GM12878 (cell line): ENCODE measurements around the gene KMO. TPM values are rescaled to one million over a fixed set of nuclear protein-coding genes. Genes with fewer than 3 reads are reported as not detected.

ENCODE experiments used
- ATAC-seq: fragments of 200-7000 bp; cut with Tn5 transposase; 3 replicates; pipeline ENCODE4 v1.9.1; 2020; ENCODE audit warnings: mild to moderate bottlenecking, moderate library complexity
- BruUV-seq: library from RNA; stranded (reverse); fragments of 400-500 nt; replicated peaks from 2 replicates; lab custom pipeline; 2021; lab: Mats Ljungman, UMichigan
- CTCF ChIA-PET: fragments of 300-600 bp; sonication (Branson Sonifier 250); formaldehyde crosslinking; extraction: SDS; loops from one replicate; lab custom pipeline; 2021; ENCODE audit warnings: inconsistent platforms; lab: Yijun Ruan, JAX
- POLR2A ChIA-PET: fragments of 350-600 bp; formaldehyde crosslinking; extraction: SDS; loops from one replicate; lab custom pipeline; 2021; ENCODE audit warnings: inconsistent platforms; lab: Charles Lee
- RAD21 ChIA-PET: fragments of 300-600 bp; sonication (Branson Sonifier 250); formaldehyde crosslinking; loops from one replicate; lab custom pipeline; 2023; ENCODE audit warnings: antibody characterized with exemption; ENCODE audit not compliant: unreplicated experiment; lab: Charles Lee
- SMC1A ChIA-PET: fragments of 300-600 bp; sonication (Branson Sonifier 250); formaldehyde crosslinking; loops from one replicate; lab custom pipeline; 2023; ENCODE audit not compliant: unreplicated experiment, uncharacterized antibody; lab: Charles Lee
- DNase-seq: peaks from one replicate; pipeline ENCODE4 v3.0.0-alpha.2; 2011; ENCODE audit warnings: low read depth, low spot score
- FAIRE-seq: peaks from 3 replicates; lab custom pipeline; 2011; peaks lifted over from hg19 to GRCh38; lab: Jason Lieb, UNC
- H2AFZ ChIP-seq: 2 replicates; pipeline ENCODE4 v1.6.0; 2011; ENCODE audit warnings: low read depth, low read length, control low read depth; ENCODE audit not compliant: control insufficient read depth
- H3K27ac ChIP-seq: 2 replicates; pipeline ENCODE4 v1.5.1; 2011; ENCODE audit warnings: control low read depth; ENCODE audit not compliant: control insufficient read depth, insufficient read depth
- H3K27me3 ChIP-seq, 2 experiments: replicated peaks in 1 of 2; 2 replicates each; pipeline versions ENCODE4 v1.6.0 to v1.6.1; 2011; ENCODE audit warnings: low read length in 1 of 2; ENCODE audit not compliant: control insufficient read depth in 2 of 2, insufficient read depth in 2 of 2
- H3K36me3 ChIP-seq, 2 experiments: 2 replicates each; pipeline ENCODE4 v1.5.1; 2011; ENCODE audit warnings: low read length in 1 of 2; ENCODE audit not compliant: control insufficient read depth in 2 of 2, insufficient read depth in 2 of 2
- H3K4me1 ChIP-seq: 2 replicates; pipeline ENCODE4 v1.6.1; 2011; ENCODE audit warnings: mild to moderate bottlenecking, low read length, moderate library complexity, mixed read lengths; ENCODE audit not compliant: control insufficient read depth, insufficient read depth
- H3K4me2 ChIP-seq: 2 replicates; pipeline ENCODE4 v1.6.0; 2011; ENCODE audit warnings: control low read depth; ENCODE audit not compliant: control insufficient read depth, insufficient read depth
- H3K4me3 ChIP-seq: fragments of 200-600 bp; sonication (generic); 2 replicates; pipeline ENCODE4 v1.5.1; 2016
- H3K79me2 ChIP-seq: 2 replicates; pipeline ENCODE4 v1.6.0; 2011; ENCODE audit warnings: low read length; ENCODE audit not compliant: control insufficient read depth, insufficient read depth
- H3K9ac ChIP-seq: 2 replicates; pipeline ENCODE4 v1.8.0; 2011; ENCODE audit warnings: low read length, control low read depth, mixed read lengths; ENCODE audit not compliant: control insufficient read depth, insufficient read depth
- H3K9me3 ChIP-seq: replicated peaks from 3 replicates; pipeline ENCODE4 v1.5.1; 2011; ENCODE audit warnings: mild to moderate bottlenecking, low read length; ENCODE audit not compliant: control insufficient read depth, insufficient read depth
- H4K20me1 ChIP-seq: 2 replicates; pipeline ENCODE4 v1.6.0; 2011; ENCODE audit not compliant: control insufficient read depth, insufficient read depth
- ATF7 ChIP-seq: fragments of 450-650 bp; IDR thresholded peaks from 2 replicates; pipeline ENCODE4 v1.6.1; 2016; ENCODE audit warnings: low read depth, mild to moderate bottlenecking
- BACH1 ChIP-seq: fragments of 450-650 bp; IDR thresholded peaks from 2 replicates; pipeline ENCODE4 v1.6.1; 2017; ENCODE audit warnings: mild to moderate bottlenecking, borderline replicate concordance
- CEBPZ ChIP-seq: fragments of 150-350 bp; IDR thresholded peaks from 2 replicates; pipeline ENCODE4 v1.6.1; 2016; ENCODE audit warnings: low read depth, low read length
- EED ChIP-seq: sonication (generic); IDR thresholded peaks from 2 replicates; pipeline ENCODE4 v1.6.1; 2016; ENCODE audit warnings: antibody characterized with exemption, low read depth
- ELK1 ChIP-seq: IDR thresholded peaks from 2 replicates; pipeline ENCODE4 v1.6.1; 2012; ENCODE audit warnings: low read depth, low read length, improper control_type of control experiment
- GABPA ChIP-seq: IDR thresholded peaks from 2 replicates; pipeline ENCODE4 v1.6.1; 2014; ENCODE audit warnings: antibody characterized with exemption, low read depth, mild to moderate bottlenecking, inconsistent platforms
- JUNB ChIP-seq: IDR thresholded peaks from 2 replicates; pipeline ENCODE4 v1.6.1; 2016; ENCODE audit warnings: antibody characterized with exemption, mild to moderate bottlenecking
- MTA3 ChIP-seq: IDR thresholded peaks from 2 replicates; pipeline ENCODE4 v1.6.1; 2012; ENCODE audit warnings: low read length, inconsistent platforms, borderline replicate concordance
- MYC ChIP-seq: IDR thresholded peaks from 2 replicates; pipeline ENCODE4 v1.6.1; 2011; ENCODE audit warnings: mild to moderate bottlenecking, low read length, moderate library complexity, inconsistent platforms; ENCODE audit not compliant: insufficient read depth, insufficient replicate concordance, insufficient read length, severe bottlenecking
- NRF1 ChIP-seq: conservative IDR thresholded peaks from 2 replicates; pipeline ENCODE4 v1.6.1; 2011; ENCODE audit warnings: mild to moderate bottlenecking, low read depth, low read length, improper control_type of control experiment
- TCF3 ChIP-seq: IDR thresholded peaks from 2 replicates; pipeline ENCODE4 v1.6.1; 2012; ENCODE audit warnings: low read depth, mild to moderate bottlenecking, low read length, borderline replicate concordance; ENCODE audit not compliant: insufficient read depth
- TCF7 ChIP-seq: IDR thresholded peaks from 2 replicates; pipeline ENCODE4 v1.6.1; 2014; ENCODE audit warnings: antibody characterized with exemption, borderline replicate concordance
- USF2 ChIP-seq: IDR thresholded peaks from 2 replicates; pipeline ENCODE4 v1.6.1; 2011; ENCODE audit warnings: low read depth, low read length, improper control_type of control experiment, borderline replicate concordance
- ZNF274 ChIP-seq: IDR thresholded peaks from one replicate; pipeline ENCODE4 v1.8.0; 2011; ENCODE audit not compliant: insufficient read length, insufficient read depth
- ZNF592 ChIP-seq: fragments of 450-650 bp; IDR thresholded peaks from 2 replicates; pipeline ENCODE4 v1.6.1; 2017; ENCODE audit warnings: mild to moderate bottlenecking, moderate library complexity
- ZSCAN29 ChIP-seq: fragments of 450-650 bp; IDR thresholded peaks from 2 replicates; pipeline ENCODE4 v1.6.1; 2017; ENCODE audit warnings: mild to moderate bottlenecking, moderate library complexity
- WGBS: methylation state at CpG from one replicate; pipeline ENCODE4 v1.1.6; 2016; ENCODE audit warnings: low lambda C conversion rate; ENCODE audit not compliant: insufficient replicate concordance, insufficient coverage; ENCODE audit errors: missing lambda C conversion rate; 5-methylcytosine and 5-hydroxymethylcytosine counted together
- in situ Hi-C: fragments of 300-500 bp; cut with MboI; formaldehyde crosslinking; loops from 9 replicates; pipeline ENCODE4 v1.14.3; 2018; ENCODE audit warnings: mixed read lengths
- intact Hi-C: fragments of 100-400 bp; cut with micrococcal nuclease; formaldehyde crosslinking; loops from one replicate; pipeline ENCODE4 v1.14.2; 2022; ENCODE audit not compliant: unreplicated experiment
- polyA plus RNA-seq, 11 experiments: library from polyadenylated mRNA; depleted of rRNA in 4 of 11; unstranded in 6 of 11; stranded (reverse) in 5 of 11; fragments of >200 nt; fragmentation: Nextera tagmentation in 4 of 11; fragmentation: Illumina TruSeq in 1 of 11; extraction: Ambion mirVana in 4 of 11; extraction: Trizol in 1 of 11; gene quantifications; 1 replicate in 1 of 11; 2 replicates in 10 of 11; pipeline versions ENCODE4 v1.2.1 to v1.2.3, GENCODE V29; 2011 to 2016; ENCODE audit warnings: inconsistent platforms in 2 of 11, missing spikeins in 2 of 11, low read depth in 1 of 11
- total RNA-seq, 4 experiments: library from RNA; depleted of rRNA in 3 of 4; stranded (reverse); fragments of >200 nt in 3 of 4; fragmentation: Illumina TruSeq in 1 of 4; extraction: Trizol in 1 of 4; gene quantifications; 2 replicates each; pipeline versions ENCODE4 v1.2.1 to v1.2.3, GENCODE V29; 2013 to 2021

Gene KMO
- total and polyA plus RNA-seq, 10 of the 15 experiments (the other 5 are each of a cell fraction or from before 2014, with no cell fraction given): 0.68 to 5.9 (median 1.5) TPM

GRCh38 chr1:241589521-241589920 is 57.3 kb downstream of the KMO start:
- intact Hi-C loops: no loop called here
- ChIA-PET CTCF (interaction anchor here (0.6 to 3.3 kb wide), 3 partner anchors 21 to 836 kb away, joined by 3 to 17 read pairs (median 6); no protein-coding TSS in a partner anchor), POLR2A (no interaction called here), RAD21 (no interaction called here), SMC1A (no interaction called here)
- H3K4me3 ChIP-seq: no peak overlapping the region
- H4K20me1 ChIP-seq: no peaks in the 10 kb centered on the region
- ATAC-seq: no peak
- no peaks in the 10 kb centered on the region for H3K27me3 ChIP-seq
- H3K9me3 ChIP-seq: no peaks in the 10 kb centered on the region
- H3K4me1 ChIP-seq: no peaks in the 10 kb centered on the region
- H3K36me3 ChIP-seq: no peaks in the 10 kb centered on the region; a peak in 1 of 4 replicates
- no peak for DNase-seq
- in situ Hi-C loops: no loop called here
- TF ChIP-seq MTA3 (no peak), MYC (no peak), BACH1 (no peak), CEBPZ (no peak), ZNF274 (no peak), ZNF592 (no peak), JUNB (no peak), ATF7 (no peak), EED (no peak), NRF1 (no peak), GABPA (no peak), TCF7 (no peak), TCF3 (no peak), ZSCAN29 (no peak), USF2 (no peak), ELK1 (no peak)
- BruUV-seq: no TSS peak
- H3K4me2 ChIP-seq: no peak overlapping the region
- no peak overlapping the region for H3K27ac ChIP-seq
- no peak for FAIRE-seq
- H3K79me2 ChIP-seq: no peaks in the 10 kb centered on the region
- 97% methylated on average over 7 of the region's 7 CpGs for WGBS
- H2AFZ ChIP-seq: no peak overlapping the region
- H3K9ac ChIP-seq: no peak overlapping the region
